Stomach (tissue), 4 donors: Measurements from ENCODE around the gene TMEM178A.

Source experiments
- CTCF ChIP-seq, 7 experiments: fragments of 450-650 bp in 4 of 7; fragments of 200-600 bp in 3 of 7; sonication (generic) in 3 of 7; IDR thresholded peaks; one replicate each; pipeline ENCODE4 v1.5.1; 2016 to 2019; ENCODE audit warnings: antibody characterized with exemption in 7 of 7, control low read depth in 2 of 7, mild to moderate bottlenecking in 1 of 7
- EP300 ChIP-seq: sonication (generic); formaldehyde crosslinking; IDR thresholded peaks from one replicate; pipeline ENCODE4 v1.6.1; 2017; ENCODE audit warnings: antibody characterized with exemption
- POLR2A ChIP-seq, 4 donors: fragments of 450-650 bp; IDR thresholded peaks; one replicate each; pipeline ENCODE4 v1.6.1; 2016; ENCODE audit warnings: antibody characterized with exemption in 4 of 4, control low read depth in 2 of 4, mild to moderate bottlenecking in 1 of 4, moderate library complexity in 1 of 4
- POLR2AphosphoS5 ChIP-seq, 3 donors: sonication (generic); formaldehyde crosslinking; IDR thresholded peaks; one replicate each; pipeline ENCODE4 v1.6.1; 2016; ENCODE audit warnings: antibody characterized with exemption in 3 of 3

GRCh38 chr2:39625927-39626270 is 39.8 kb upstream of the TMEM178A start:
- TF ChIP-seq POLR2AphosphoS5 (IDR thresholded peaks at IDR 0.05) (no peak), CTCF (IDR thresholded peaks at IDR 0.05) (no peak), EP300 (no peak), POLR2A (IDR thresholded peaks at IDR 0.05) (no peak)
